HG03045 (cell line): ENCODE data around the gene KRTAP5-9.
"Not testable (repeated sequence)": the region's sequence is repeated elsewhere in the genome, so short reads cannot be mapped to it uniquely, and the experiment has no call there.

Source experiments
- ATAC-seq: cut with Tn5 transposase; IDR thresholded peaks from one replicate; pipeline ENCODE4 v1.9.1; 2021; ENCODE audit warnings: mild to moderate bottlenecking, moderate library complexity; ENCODE audit not compliant: unreplicated experiment

Gene KRTAP5-9

DNA sequence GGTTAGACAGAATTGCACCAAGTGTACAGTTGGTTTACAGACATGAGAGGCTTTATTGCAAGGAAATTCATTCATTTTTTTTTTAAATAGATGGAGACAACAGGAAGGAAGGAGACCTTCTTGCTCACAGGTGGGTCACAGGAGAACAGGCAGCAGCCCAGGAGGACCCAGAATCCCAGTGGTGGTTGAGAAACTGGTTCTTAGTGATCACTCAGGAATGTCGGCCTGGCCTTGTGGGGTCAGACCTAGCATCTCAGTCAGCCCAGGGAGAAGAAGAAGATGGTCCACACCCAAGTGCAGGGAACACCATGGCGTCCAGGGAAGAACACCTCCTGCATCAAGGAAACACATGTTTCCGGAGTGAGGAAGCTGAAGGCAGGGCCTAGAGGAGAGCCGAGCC is 33.6 kb downstream of the KRTAP5-9 start:
- ATAC-seq: no peak

DNA sequence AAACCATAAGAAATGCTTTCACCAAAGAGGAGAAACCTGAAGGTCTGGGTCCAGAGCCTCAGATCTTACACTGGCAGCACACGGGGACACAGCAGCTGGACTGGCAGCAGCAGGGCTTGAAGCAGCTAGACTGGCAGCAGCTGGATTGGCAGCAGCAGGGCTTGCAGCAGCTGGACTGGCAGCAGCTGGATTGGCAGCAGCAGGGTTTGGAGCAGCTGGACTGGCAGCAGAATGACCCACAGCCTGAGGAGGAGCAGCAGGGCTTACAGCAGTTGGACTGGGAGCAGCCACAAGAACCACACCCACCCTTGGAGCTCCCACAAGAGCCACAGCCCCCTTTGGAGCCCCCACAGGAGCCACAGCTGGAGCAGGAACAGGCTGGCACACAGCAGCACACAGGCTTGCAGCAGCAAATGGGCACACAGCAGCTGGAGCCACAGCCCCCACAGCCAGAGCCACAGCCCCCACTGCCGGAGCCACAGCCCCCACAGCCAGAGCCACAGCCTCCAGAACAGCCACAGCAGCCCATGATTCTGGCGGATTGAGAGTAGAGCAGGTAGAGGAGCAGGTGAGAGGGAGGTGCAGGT is 34.2 kb downstream of the KRTAP5-9 start, which contains the start of gene KRTAP5-11:
Gene KRTAP5-11, minus strand, starts transcription at position 567 of the 587 bp plus-strand sequence. Its CDS starts 38 bp downstream, at position 529.
- no peak for ATAC-seq

DNA sequence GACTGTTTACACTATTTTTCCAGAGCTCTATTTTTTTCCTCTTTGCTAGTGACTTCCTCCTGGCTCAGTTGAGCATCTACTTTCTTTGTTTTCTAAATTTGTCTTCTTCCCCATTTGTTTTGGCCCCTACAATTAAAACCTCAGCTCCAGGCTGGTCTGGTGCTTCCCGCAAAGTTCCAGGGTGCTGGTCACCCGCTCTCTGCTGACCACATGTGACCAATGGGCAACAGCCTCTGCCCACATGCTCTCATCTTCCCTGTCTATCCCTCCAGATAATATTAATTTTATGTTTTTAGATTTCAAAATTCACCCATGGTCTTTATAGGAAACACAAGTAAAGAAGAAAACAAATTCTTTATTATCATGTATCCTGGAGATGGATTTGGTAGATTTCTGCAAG is 34.7 kb downstream of the KRTAP5-9 start:
- ATAC-seq: not testable (repeated sequence)

DNA sequence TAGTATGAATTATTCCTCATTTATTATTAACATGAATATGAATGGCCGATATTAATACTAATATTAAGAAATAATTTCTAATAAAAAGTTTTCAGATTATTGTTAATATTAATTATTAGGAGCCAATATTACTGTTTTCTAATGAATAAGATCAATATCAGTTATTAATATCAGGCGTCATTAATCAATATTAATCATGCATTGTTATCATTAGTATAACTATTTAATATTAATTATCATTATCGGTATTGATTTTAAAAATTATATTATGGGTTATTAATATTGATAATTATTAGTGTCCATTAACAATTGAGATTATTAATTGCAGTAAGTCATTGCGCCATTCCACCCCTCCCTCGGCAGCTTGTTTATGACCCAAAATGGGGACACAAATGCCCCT is 37.5 kb downstream of the KRTAP5-9 start:
- ATAC-seq: not testable (repeated sequence)

DNA sequence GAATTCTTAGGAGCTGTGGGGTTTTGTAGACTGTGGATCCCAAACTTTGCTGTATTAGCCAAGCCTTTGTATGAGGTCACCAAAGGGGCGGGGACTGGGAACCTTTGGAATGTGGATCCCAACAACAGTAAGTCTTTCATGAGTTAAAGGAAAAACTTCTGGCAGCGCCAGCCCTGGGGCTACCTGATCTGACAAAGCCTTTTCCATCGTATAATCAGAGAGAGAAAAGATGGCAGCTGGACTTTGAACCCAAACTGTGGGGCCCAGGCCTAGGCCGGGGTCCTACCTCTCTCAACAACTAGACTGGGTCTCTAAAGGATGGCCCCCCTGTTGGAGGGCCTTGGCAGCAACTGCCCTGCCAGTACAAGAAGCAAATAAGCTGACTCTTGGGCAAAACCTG is 40.1 kb downstream of the KRTAP5-9 start:
- not testable (repeated sequence) for ATAC-seq

DNA sequence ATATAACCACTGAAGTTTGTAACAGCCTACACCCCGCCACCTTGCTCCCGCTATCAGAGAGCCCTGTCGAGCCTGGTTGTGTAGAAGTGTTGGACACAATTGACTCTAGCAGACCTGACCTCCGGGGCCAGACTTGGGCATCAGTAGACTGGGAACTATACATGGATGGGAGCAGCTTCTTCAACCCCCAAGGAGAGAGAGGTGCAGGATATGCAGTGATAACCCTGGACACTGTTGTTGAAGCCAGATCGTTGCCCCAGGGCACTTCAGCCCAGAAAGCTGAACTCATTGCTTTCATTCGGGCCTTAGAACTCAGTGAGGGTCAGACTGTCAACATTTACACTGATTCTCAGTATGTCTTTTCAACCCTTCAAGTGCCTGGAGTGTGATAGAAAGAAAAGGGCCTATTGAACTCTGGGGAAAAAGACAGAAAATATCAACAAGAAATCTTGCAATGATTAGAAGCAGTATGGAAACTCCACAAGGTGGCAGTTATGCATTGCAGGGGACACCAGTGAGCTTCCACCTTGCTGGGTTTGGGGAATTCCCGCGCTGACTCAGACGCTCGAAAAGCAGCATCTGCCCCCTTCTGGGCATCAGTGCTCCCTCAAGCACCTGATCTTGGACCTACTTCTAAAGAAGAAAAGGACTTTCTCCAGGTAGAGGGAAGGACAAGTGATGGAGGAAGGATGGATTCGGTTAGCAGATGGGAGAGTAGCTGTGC is 40.8 kb downstream of the KRTAP5-9 start:
- ATAC-seq: not testable (repeated sequence)

DNA sequence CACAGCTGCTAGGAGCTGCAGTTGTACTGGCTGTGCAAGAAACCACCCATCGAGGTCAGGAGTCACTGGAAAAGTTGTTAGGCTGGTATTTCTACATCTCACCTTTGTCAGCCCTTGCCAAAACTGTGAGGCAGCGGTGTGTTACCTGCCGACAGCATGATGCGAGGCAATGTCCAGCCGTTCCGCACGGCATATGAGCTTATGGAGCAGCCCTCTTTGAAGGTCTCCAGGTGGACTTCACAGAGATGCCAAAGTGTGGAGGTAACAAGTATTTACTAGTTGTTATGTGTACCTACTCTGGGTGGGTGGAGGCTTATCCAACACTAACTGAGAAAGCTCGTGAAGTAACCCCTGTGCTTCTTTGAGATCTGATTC is 41.3 kb downstream of the KRTAP5-9 start:
- ATAC-seq: not testable (repeated sequence)
